Mammary epithelial cell (primary cell): Measurements from ENCODE around the gene SEMA3A.

Experiments used
- EZH2 ChIP-seq: IDR thresholded peaks from 2 replicates; pipeline ENCODE4 v1.6.1; 2012; ENCODE audit warnings: low read length, inconsistent platforms, borderline replicate concordance
- TF ChIP-seq, protein P1 (sequence below), 2 donors: IDR thresholded peaks in 1 of 2; conservative IDR thresholded peaks in 1 of 2; 2 replicates each; pipeline ENCODE4 v1.5.1; 2011 to 2012; ENCODE audit warnings: inconsistent platforms in 2 of 2, low read length in 2 of 2, mild to moderate bottlenecking in 2 of 2, control low read depth in 1 of 2, low read depth in 1 of 2; ENCODE audit not compliant: insufficient read depth in 1 of 2; ENCODE audit errors: extremely low read depth in 1 of 2

DNA sequence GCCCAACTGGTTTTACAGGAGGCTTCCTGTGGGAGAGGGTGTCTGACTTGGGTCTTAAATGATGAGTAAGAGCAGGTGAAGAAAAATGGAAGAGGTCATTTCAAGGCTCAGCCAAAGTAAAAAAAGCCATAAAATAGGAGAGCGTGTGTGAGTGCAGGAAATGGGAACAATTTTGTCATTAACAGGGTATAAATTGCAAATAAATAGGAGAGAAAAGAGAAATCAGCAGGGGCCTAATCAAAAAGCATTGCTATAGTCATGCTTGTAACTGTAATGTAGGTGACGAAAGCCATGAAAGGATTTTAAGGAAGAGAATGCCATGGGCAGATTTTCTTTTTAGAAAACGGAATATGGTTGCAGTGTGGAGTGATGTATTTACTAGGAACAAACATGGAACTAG is 15.7 kb upstream of the SEMA3A start:
- TF ChIP-seq, protein P1, sequence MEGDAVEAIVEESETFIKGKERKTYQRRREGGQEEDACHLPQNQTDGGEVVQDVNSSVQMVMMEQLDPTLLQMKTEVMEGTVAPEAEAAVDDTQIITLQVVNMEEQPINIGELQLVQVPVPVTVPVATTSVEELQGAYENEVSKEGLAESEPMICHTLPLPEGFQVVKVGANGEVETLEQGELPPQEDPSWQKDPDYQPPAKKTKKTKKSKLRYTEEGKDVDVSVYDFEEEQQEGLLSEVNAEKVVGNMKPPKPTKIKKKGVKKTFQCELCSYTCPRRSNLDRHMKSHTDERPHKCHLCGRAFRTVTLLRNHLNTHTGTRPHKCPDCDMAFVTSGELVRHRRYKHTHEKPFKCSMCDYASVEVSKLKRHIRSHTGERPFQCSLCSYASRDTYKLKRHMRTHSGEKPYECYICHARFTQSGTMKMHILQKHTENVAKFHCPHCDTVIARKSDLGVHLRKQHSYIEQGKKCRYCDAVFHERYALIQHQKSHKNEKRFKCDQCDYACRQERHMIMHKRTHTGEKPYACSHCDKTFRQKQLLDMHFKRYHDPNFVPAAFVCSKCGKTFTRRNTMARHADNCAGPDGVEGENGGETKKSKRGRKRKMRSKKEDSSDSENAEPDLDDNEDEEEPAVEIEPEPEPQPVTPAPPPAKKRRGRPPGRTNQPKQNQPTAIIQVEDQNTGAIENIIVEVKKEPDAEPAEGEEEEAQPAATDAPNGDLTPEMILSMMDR (conservative IDR thresholded peaks at IDR 0.05 in 1 of 2, IDR thresholded peaks at IDR 0.05 in 1 of 2; ENCODE audit: extremely low read depth in 1 of 2, insufficient read depth in 1 of 2, low read depth in 1 of 2, low read length in 2 of 2): no peak
- TF ChIP-seq EZH2: no peak
